ENCODE measurements around the gene TST. TPM values are rescaled to one million over a fixed set of nuclear protein-coding genes. Genes with fewer than 3 reads are reported as not detected.

TST gene
- total and polyA plus RNA-seq, 2 of the 8 experiments (the other 6 are each of a cell fraction or from before 2014, with no cell fraction given), result 22.6 to 61.6 TPM

DNA sequence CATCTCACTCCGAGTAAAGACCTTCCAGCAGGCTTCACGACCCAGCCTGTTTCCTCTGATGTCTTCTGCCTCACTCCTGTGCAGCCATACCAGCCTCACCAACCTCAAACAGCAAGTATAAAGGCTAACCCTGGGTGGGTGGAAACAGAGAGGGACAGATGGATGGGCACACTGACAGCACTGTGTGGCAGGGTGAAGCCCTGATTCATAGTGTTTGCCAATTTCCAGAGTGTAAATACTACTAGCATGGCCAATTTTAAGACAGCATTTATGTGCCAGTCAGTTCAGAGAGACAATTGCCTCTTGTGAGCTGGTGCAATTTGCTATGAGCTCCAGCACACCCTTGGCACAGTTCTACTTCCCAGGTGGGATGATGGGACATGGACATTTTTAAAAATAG, 21.5 kb downstream of the TST start (continued):
- TF ChIP-seq, protein P1, sequence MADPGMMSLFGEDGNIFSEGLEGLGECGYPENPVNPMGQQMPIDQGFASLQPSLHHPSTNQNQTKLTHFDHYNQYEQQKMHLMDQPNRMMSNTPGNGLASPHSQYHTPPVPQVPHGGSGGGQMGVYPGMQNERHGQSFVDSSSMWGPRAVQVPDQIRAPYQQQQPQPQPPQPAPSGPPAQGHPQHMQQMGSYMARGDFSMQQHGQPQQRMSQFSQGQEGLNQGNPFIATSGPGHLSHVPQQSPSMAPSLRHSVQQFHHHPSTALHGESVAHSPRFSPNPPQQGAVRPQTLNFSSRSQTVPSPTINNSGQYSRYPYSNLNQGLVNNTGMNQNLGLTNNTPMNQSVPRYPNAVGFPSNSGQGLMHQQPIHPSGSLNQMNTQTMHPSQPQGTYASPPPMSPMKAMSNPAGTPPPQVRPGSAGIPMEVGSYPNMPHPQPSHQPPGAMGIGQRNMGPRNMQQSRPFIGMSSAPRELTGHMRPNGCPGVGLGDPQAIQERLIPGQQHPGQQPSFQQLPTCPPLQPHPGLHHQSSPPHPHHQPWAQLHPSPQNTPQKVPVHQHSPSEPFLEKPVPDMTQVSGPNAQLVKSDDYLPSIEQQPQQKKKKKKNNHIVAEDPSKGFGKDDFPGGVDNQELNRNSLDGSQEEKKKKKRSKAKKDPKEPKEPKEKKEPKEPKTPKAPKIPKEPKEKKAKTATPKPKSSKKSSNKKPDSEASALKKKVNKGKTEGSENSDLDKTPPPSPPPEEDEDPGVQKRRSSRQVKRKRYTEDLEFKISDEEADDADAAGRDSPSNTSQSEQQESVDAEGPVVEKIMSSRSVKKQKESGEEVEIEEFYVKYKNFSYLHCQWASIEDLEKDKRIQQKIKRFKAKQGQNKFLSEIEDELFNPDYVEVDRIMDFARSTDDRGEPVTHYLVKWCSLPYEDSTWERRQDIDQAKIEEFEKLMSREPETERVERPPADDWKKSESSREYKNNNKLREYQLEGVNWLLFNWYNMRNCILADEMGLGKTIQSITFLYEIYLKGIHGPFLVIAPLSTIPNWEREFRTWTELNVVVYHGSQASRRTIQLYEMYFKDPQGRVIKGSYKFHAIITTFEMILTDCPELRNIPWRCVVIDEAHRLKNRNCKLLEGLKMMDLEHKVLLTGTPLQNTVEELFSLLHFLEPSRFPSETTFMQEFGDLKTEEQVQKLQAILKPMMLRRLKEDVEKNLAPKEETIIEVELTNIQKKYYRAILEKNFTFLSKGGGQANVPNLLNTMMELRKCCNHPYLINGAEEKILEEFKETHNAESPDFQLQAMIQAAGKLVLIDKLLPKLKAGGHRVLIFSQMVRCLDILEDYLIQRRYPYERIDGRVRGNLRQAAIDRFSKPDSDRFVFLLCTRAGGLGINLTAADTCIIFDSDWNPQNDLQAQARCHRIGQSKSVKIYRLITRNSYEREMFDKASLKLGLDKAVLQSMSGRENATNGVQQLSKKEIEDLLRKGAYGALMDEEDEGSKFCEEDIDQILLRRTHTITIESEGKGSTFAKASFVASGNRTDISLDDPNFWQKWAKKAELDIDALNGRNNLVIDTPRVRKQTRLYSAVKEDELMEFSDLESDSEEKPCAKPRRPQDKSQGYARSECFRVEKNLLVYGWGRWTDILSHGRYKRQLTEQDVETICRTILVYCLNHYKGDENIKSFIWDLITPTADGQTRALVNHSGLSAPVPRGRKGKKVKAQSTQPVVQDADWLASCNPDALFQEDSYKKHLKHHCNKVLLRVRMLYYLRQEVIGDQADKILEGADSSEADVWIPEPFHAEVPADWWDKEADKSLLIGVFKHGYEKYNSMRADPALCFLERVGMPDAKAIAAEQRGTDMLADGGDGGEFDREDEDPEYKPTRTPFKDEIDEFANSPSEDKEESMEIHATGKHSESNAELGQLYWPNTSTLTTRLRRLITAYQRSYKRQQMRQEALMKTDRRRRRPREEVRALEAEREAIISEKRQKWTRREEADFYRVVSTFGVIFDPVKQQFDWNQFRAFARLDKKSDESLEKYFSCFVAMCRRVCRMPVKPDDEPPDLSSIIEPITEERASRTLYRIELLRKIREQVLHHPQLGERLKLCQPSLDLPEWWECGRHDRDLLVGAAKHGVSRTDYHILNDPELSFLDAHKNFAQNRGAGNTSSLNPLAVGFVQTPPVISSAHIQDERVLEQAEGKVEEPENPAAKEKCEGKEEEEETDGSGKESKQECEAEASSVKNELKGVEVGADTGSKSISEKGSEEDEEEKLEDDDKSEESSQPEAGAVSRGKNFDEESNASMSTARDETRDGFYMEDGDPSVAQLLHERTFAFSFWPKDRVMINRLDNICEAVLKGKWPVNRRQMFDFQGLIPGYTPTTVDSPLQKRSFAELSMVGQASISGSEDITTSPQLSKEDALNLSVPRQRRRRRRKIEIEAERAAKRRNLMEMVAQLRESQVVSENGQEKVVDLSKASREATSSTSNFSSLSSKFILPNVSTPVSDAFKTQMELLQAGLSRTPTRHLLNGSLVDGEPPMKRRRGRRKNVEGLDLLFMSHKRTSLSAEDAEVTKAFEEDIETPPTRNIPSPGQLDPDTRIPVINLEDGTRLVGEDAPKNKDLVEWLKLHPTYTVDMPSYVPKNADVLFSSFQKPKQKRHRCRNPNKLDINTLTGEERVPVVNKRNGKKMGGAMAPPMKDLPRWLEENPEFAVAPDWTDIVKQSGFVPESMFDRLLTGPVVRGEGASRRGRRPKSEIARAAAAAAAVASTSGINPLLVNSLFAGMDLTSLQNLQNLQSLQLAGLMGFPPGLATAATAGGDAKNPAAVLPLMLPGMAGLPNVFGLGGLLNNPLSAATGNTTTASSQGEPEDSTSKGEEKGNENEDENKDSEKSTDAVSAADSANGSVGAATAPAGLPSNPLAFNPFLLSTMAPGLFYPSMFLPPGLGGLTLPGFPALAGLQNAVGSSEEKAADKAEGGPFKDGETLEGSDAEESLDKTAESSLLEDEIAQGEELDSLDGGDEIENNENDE (IDR thresholded peaks at IDR 0.05; ENCODE audit: insufficient replicate concordance, low read length), result no peak
- no peak for TF ChIP-seq EP300 (IDR thresholded peaks at IDR 0.05; ENCODE audit: borderline replicate concordance in 1 of 2, low read depth in 2 of 2, low read length in 2 of 2)
- TF ChIP-seq, protein P2, sequence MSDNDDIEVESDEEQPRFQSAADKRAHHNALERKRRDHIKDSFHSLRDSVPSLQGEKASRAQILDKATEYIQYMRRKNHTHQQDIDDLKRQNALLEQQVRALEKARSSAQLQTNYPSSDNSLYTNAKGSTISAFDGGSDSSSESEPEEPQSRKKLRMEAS (IDR thresholded peaks at IDR 0.05), result no peak

Measured in H1 (cell line).